HG03575 (cell line): ENCODE data around the gene SPATA6.
A peak's percentile ranks its signal among the peaks of the same experiment; 100 is the strongest.
"Not testable (repeated sequence)": the region's sequence is repeated elsewhere in the genome, so short reads cannot be mapped to it uniquely, and the experiment has no call there.

ENCODE experiments used
- ATAC-seq: cut with Tn5 transposase; IDR thresholded peaks from one replicate; pipeline ENCODE4 v1.9.1; 2021; ENCODE audit not compliant: unreplicated experiment, insufficient number of reproducible peaks, low FRiP score; ENCODE audit errors: extremely low read depth

The SPATA6 gene

DNA sequence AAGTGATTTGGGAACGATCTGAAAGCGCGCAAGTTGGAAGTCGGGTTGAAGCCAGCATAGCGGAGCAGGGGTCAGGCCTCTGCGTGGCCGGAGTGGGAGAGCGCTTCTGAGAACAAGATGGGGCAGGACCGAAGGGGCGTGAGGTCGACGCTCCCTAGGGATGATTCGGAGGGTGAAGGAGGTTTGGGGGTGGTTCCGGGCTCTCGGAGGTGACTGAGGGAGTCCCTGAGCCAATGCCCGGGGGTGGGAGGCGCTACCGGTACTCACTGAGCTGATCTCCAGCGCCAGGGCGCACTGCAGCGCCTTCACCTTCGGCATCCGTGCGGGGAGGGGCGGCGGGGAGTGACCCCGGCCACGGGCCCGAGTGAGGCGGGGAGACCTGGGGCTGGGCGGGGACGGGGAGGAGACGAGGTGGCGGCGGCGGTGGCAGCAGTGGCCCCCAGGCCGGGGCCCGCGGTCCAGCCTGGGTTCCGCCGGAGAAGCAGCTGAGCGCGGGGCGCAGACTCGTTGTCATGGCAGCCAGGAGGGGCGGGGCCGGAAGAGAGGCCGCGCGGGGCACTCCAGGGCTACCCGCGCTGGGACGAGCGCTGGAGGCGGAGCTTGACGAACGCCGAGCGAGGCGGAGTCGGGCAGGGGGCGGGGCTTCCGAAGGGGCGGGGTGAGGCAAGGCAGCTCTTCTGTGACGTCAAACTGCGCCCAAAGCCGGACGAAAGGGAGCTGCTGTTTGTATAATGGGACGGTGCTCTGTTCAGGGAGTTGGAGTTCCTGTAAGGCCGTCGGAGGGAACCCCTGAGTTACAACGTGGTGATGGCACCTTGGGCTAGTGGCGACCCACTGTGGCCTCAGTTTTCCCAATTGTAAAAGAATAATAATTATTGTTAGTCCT lies at the start of gene SPATA6:
SPATA6 (minus strand) TSS at position 514 of the 886 bp plus-strand sequence; CDS start at position 318, 196 bp downstream.
- peak; percentile 73 for ATAC-seq

DNA sequence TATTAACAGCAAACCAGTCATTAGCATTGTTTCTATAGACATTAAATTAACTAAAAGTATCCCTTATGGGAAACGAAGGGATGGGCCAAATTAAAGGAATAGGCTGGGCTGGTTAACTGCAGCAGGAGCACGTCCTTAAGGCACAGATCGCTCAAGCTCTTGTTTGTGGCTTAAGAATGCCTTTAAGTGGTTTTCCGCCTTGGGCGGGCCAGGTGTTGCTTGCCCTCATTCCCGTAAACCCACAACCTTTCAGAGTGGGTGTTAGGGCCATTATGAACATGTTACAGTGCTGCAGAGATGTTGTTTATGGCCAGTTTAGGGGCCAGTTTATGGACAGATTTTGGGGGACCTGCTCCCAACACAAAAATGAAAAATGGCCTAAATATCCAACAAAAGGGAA lies 47.9 kb upstream of the SPATA6 start:
- ATAC-seq, result not testable (repeated sequence)

DNA sequence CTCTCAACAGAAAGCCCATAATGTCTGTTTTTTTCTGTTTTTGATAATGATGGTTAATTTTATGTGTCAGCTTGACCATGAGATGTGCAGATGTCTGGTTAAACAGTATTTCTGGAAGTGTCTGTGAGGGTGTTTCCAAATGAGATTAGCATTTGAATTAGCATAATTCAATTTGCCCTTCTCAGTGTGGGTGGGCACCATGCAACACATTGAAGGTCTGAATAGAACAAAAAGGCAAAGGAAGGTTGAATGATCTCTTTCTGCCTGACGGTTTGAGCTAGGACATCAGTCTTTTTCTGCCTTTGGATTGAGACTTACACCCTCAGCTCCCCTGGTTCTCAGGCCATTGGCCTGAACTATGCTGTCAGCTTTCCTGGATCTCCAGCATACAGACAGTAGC lies 34.9 kb upstream of the SPATA6 start:
- ATAC-seq, result no peak

DNA sequence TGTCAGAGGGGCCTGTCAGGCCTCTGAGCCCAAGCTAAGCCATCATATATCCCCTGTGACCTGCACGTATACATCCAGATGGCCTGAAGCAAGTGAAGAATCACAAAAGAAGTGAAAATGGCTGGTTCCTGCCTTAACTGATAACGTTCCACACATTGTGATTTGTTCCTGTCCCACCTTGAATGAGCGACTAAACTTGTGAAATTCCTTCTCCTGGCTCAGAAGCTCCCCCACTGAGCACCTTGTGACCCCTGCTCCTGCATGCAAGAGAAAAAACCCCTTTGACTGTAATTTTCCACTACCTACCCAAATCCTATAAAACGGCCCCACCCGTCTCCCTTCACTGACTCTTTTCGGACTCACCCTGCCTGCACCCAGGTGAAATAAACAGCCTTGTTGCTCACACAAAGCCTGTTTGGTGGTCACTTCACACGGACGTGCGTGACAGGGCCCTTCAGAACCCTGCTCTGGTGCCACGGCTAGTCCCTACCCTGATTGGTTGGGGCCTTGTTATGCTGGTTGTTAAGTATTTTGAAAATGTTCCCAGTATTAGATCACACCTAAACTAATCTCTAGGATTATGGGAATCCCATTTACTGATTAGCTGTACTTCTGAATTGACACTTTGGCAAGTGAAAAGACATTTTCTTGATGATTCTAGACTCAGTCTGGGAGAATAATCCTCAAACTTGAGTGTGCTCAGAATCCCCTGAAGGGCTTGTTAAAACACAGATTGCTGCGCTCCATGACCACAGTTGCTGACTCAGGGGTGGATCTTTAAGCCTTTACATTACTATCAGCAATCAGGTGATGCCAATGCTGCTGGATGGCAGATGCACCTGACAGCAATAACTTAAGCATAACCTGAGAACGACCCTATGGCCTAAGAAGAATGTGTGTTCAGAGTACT lies 28.8 kb upstream of the SPATA6 start:
- no peak for ATAC-seq

DNA sequence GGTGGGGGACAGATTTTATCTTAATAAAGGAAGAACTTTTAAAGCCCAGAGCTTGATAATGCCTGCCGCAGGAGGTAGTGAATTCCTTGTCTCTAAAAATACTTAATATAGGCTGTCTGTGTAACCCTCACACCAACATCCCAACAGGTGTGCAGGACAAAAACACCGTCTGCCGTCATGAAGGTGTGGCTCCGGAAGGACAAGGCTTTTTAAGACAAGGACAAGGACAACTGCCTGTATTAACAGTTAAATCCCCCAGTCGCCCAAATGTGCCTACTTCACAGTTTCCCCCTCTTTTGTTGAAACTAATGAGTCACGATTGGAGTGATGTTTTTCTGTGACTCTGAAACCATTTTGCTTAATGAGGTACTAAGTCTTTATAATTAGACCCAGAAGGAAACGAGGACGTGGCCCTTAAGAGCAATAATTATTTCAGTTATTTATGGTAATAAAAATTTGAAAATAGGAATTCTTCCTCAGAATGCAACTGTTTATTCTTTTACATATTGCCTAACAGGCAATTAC lies 27.3 kb upstream of the SPATA6 start:
- ATAC-seq, result no peak

DNA sequence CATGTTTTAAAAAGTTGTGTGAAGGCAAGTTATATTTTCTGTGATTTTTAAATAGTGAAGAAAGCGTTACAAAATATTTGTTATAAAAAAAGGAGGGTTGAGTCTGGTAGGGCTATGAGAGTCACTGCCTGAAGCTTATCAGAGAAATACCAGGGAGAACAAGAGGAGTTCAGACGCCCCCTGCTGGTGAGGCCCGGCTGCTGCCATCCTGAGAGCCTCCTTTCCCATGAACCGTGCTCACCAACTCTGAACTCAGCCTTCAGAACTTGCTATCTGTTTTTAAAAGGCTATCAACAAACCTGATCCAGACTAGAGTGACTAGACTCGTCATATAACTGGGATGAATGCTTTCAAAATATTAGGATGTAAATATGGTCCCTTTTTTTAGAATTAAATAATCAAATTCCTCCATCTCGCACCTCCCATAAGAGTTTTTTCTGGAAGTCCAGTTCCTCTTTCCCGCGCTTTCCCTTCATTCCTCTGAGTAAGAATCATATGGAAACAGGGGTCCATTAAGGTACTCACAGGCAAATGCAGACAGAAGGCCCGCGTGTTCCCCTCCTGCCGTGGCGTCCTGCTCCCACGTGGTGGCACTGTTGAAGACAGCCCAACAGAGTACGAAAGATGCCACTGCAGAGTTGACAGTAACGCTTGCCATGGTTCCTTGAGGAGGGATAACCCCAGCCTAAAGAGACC lies 26.2 kb upstream of the SPATA6 start:
- no peak for ATAC-seq

DNA sequence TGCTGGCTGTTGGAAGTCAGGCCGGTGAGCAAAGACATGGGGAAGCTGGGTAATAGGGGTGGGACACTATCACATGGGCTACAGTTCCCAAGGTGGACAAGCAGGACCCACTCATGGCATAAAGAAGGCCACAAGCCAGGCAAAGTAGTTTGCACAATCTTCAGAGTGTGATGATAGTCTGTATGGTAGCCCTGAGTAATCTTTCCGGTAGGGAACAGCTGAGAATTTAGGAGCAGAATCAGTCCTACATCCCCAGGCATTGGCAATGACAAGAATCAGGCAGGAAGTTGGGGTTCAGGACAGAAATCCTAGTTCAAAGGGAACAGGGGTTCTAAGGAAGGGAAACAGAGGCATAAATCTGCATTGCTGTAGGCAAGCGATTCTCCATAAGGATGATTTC lies 23.9 kb upstream of the SPATA6 start:
- no peak for ATAC-seq

DNA sequence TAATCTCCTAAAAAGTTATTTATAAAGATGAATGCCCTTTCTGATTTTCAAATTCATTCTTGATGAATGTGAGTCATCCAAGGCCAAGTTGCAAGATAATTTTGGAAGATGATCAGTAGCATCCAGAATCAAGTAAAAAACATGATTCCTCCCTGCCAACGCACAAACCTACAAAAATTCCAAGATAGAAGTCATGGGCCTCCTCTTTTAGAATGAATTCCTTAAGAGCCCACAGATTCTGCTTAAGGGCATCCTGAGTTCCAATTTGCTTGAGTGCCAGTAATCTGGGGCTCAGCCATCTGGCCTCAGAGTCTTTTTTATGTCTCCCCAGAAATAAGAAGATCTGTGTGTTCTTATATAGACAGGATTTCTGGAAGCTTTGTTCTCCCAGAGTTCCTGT lies 23.2 kb upstream of the SPATA6 start:
- ATAC-seq, result no peak

DNA sequence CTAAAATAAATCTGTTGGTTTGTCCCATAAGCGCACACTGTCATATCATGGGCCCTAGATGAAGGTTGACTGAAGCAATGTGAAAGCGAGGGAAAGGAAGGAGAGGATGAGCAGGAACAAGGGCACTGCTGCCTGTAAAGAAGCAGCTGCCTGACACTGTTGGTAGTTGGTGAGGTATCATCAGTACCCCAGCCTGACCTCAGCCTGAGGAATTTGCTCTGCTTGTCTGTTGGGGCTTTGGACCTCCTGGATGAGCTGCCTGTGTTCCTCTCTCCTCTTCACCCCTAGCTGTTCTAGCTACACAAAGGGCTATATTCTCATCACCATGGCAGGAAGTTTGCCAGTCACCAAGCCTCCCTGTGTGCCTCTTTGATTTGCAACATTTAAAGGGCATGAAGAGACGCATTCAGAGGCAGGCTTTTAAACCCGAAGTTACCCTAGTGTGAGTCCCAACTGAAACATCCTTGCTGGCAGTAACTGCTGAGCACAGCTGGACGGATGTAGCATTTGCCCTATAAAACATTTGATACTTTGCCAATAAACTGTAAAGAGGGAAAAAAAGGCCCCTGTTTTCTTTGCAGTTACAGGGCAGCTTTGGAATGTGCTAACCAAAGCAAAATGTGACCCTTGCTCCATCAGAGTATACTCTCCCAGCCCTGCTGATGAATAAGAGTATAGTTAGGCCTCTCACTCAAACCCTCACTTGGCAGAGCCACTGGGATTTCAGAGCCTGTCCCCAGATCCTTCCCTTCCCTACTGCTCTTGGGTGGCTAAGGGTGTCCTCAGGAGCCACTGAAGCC lies 22.2 kb upstream of the SPATA6 start:
- ATAC-seq, result no peak

DNA sequence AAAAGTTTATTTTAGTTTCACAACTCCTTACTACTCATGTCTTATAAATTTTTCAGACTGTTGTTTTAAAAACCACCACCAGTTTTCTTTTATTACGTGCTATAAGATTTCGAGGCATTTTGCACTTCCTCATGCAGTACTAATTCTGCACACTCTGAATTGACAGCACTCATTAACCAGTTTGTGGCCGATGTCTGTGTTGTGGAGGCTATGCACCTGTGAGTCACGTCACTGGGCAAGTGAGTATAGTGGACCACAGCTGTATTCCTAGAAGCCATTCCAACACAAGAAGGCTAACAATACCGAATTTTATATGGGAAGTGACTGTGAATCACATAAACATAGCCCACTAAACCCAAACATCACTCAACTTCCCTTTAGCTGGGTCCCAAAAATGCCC lies 21.0 kb upstream of the SPATA6 start:
- ATAC-seq, result no peak

DNA sequence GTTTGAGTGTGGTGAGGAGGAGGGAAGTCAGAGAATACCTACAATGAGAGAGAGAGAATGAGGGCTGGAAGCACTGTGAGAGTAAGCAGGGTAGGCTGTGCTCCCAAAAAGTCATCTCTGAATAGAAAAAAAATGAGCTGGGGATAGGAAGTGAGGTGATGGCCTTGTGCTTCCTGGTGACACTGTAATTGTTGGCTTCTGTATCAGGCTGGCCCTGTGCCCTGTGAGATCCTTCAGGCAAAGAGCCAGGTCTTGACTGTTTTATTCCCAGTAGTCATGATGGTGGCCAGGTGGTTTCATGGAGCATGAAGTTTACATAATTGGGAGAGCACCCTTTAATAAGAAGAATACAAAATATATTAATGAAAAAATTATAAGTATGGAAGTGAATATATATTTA lies 20.4 kb upstream of the SPATA6 start:
- ATAC-seq, result no peak

DNA sequence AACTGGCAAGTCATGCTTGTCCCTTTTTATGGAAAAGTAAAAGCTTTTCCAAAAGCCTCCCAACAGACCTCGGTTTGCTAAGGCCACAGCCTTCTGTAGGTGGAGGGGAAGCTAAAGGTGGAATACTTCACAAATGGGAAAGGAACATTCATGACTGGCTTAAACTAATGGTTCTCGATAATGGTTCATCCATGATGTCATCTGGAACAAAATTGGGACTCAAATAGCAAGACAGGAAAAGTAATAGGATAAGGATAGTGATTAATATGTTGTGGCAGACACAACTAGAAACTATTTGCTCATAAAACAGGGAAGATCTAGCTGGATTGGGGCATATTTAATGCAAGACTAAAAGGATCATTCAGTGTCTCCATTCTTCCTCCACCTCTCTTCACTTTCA lies 16.7 kb upstream of the SPATA6 start:
- no peak for ATAC-seq

DNA sequence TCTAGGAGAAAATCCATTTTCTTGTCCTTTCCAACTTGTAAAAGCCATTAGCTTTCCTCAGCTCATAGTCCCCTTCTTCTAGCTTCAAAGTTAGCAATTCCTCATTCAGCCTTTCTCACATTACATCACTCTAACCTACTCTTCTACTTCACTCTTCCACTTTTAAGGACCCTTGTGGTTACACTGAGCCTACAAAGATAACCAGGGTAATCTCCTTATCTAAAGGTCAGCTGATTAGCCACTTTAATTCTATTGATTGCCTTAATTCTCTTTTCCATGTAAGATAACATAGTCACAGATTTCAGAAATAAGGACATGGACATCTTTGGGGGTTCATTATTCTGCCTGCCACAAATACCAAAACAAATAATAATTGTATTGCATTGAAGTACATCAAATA lies 8.5 kb upstream of the SPATA6 start:
- ATAC-seq, result no peak

DNA sequence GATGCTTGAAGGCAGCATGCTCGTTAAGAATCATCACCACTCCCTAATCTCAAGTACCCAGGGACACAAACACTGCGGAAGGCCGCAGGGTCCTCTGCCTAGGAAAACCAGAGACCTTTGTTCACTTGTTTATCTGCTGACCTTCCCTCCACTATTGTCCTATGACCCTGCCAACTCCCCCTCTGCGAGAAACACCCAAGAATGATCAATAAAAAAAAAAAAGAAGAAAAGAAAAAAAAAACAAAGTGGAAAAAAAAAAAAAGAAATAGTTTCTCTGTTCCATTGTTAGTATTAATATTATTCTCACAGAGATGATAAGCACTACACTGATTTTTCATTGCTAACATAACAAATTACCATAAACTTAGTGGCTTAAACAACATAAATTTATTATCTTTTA lies 8.0 kb upstream of the SPATA6 start:
- not testable (repeated sequence) for ATAC-seq

DNA sequence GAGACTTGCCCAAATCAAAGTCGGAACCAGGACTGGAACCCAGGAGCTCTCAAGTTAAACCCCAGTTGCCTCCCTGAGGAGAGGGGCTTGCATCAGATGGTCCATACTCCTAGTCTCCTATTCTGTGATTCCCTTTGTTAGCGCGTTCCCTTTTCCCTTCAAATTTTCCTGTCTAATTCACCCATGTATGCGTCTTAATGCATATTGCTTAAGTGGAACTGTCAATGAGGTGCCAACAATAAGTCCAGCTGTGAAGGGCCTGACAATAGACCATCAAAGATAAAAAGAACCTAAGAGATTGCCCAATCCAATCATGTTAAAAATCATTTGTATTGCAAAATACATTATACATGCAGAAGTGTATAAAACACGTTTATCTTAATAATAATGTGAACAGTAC lies 634 bp upstream of the SPATA6 start:
- no peak for ATAC-seq

DNA sequence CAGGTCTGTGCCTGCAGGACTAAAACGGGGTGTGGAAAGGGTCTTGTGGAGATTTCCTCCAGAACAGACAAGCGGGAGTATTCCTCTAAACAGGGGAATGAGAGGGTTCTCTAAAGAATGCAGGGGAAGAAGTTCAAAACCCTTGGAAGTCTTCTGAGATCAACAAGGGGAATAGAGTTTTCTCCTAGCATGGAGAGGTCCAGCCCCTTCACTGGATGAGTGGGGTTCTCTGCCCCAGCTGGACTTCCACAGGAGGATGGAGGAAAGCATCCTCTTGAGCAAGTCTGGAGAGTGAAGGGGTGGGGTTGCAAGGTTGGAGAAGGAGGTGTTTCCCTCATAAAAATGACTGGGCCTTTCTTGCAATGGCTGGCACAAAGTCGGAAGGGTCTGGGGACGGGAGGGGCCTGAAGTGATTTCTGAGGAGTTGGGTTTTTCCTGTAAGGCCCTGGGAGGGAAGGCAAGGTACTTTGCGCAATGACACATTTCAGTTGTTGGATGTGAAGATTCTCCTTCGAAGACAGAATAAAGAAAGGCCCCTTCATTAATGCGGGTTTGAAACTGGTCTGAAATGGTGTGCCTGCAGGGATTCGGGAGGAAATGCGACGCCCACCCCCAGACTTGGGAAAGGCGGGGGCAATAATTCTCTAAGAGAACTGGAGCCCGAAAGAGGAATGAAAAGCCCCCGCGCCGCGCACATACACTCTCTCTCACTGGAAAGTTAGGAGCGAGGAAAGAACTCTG lies 884 bp downstream of the SPATA6 start:
- no peak for ATAC-seq

DNA sequence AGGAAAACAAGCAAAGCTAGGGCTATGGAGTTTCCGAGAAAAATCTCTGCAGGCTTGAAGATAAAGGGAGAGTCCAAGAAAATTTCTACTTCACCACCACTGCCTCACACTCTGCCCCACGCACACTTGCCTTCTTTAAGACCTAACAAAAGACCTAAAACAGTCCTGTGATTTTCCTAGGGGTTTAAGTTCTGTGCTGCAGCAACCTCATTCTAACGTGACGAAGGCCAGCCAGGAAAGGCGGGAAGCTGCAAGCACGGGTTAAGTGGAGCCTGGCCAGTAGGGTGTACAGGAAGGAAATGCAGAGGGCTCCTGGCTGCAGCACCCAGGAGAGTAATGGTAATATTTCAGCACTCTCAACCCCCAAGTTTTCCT lies 1.5 kb downstream of the SPATA6 start:
- ATAC-seq, result no peak
